ENCODE measurements around the gene DENND4A. TPM values are rescaled to one million over a fixed set of nuclear protein-coding genes. Genes with fewer than 3 reads are reported as not detected.

Gene DENND4A
- total RNA-seq, 3 donors from 2014 or later (not counting 1 experiment from before 2014, with no cell fraction given), result 65.8 to 84.6 (median 66.1) TPM

DNA sequence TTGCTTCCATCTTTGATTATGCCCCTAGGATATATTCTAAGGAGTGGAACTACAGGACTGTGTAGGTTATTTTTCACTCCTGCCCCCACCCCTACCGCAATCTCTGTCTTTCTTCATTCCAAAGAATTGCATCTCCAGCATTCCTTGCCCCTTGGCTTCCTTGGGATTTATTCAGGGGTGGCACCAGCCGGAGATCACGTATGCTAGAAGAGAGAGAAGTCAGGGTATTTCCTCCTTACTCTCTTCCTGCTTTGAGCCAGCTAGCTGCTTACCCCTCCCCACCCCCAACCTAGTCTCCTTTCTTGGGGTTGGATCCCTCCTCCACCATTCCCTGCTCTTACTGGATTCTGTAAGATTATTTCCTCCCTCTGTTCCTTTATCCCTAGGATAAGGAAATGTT is 35.0 kb upstream of the DENND4A start:
- Mint-ChIP-seq H3K27me3 (ENCODE audit: low read depth in 2 of 2) (no peaks in the 10 kb centered on the region), H3K4me3 (no peak overlapping the region), H3K4me1 (peaks cover 21 to 26% of the 10 kb centered on the region in 2 donors), H3K36me3 (no peaks in the 10 kb centered on the region), H3K9me3 (no peaks in the 10 kb centered on the region), H3K27ac (no peak overlapping the region)
- ATAC-seq (no peak), DNase-seq (peak in 1 of 2 donors; percentile 66)
- Histone ChIP-seq H3K4me3 (ENCODE audit: low read length) (no peak overlapping the region), H3K4me1 (ENCODE audit: control insufficient read depth, insufficient read depth, low read length) (peaks cover 43% of the 10 kb centered on the region), H3K27me3 (ENCODE audit: control insufficient read depth, insufficient read depth, low read length) (no peaks in the 10 kb centered on the region), H3K9me3 (ENCODE audit: control insufficient read depth, insufficient read depth, low read length) (no peaks in the 10 kb centered on the region), H3K27ac (ENCODE audit: low read length) (no peak overlapping the region), H3K36me3 (ENCODE audit: control insufficient read depth, insufficient read depth, low read length) (no peaks in the 10 kb centered on the region)
- WGBS (ENCODE audit: insufficient coverage), result 73% methylated on average over 2 of the region's 3 CpGs
- TF ChIP-seq, protein P1, sequence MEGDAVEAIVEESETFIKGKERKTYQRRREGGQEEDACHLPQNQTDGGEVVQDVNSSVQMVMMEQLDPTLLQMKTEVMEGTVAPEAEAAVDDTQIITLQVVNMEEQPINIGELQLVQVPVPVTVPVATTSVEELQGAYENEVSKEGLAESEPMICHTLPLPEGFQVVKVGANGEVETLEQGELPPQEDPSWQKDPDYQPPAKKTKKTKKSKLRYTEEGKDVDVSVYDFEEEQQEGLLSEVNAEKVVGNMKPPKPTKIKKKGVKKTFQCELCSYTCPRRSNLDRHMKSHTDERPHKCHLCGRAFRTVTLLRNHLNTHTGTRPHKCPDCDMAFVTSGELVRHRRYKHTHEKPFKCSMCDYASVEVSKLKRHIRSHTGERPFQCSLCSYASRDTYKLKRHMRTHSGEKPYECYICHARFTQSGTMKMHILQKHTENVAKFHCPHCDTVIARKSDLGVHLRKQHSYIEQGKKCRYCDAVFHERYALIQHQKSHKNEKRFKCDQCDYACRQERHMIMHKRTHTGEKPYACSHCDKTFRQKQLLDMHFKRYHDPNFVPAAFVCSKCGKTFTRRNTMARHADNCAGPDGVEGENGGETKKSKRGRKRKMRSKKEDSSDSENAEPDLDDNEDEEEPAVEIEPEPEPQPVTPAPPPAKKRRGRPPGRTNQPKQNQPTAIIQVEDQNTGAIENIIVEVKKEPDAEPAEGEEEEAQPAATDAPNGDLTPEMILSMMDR (IDR thresholded peaks at IDR 0.05), result no peak
- intact Hi-C loops (cut with micrococcal nuclease), result no loop called here

GRCh38 chr15:65824941-65825544 is 33.0 kb upstream of the DENND4A start:
- Histone ChIP-seq H3K36me3 (ENCODE audit: control insufficient read depth, insufficient read depth, low read length) (no peaks in the 10 kb centered on the region), H3K9me3 (ENCODE audit: control insufficient read depth, insufficient read depth, low read length) (no peaks in the 10 kb centered on the region), H3K4me3 (ENCODE audit: low read length) (no peak overlapping the region), H3K27me3 (ENCODE audit: control insufficient read depth, insufficient read depth, low read length) (no peaks in the 10 kb centered on the region), H3K27ac (ENCODE audit: low read length) (no peak overlapping the region), H3K4me1 (ENCODE audit: control insufficient read depth, insufficient read depth, low read length) (peaks cover 47% of the 10 kb centered on the region)
- H3K36me3 Mint-ChIP-seq, result no peaks in the 10 kb centered on the region
- WGBS (ENCODE audit: insufficient coverage), result 93% methylated on average over 4 of the region's 5 CpGs
- DNase-seq (no peak), ATAC-seq (no peak)
- TF ChIP-seq, protein P1 (IDR thresholded peaks at IDR 0.05), result no peak
- no peak overlapping the region for H3K27ac Mint-ChIP-seq
- H3K4me3 Mint-ChIP-seq, result no peak overlapping the region
- peaks cover 35% of the 10 kb centered on the region in 2 donors for H3K4me1 Mint-ChIP-seq
- H3K9me3 Mint-ChIP-seq, result peaks cover 0 to 2% of the 10 kb centered on the region in 2 donors
- no peaks in the 10 kb centered on the region for H3K27me3 Mint-ChIP-seq (ENCODE audit: low read depth in 2 of 2)
- intact Hi-C loops (cut with micrococcal nuclease), result no loop called here

- Histone ChIP-seq H3K9me3 (ENCODE audit: control insufficient read depth, insufficient read depth, low read length) (no peaks in the 10 kb centered on the region), H3K36me3 (ENCODE audit: control insufficient read depth, insufficient read depth, low read length) (no peaks in the 10 kb centered on the region), H3K4me1 (ENCODE audit: control insufficient read depth, insufficient read depth, low read length) (peaks cover 47% of the 10 kb centered on the region), H3K27ac (ENCODE audit: low read length) (no peak overlapping the region), H3K4me3 (ENCODE audit: low read length) (no peak overlapping the region), H3K27me3 (ENCODE audit: control insufficient read depth, insufficient read depth, low read length) (no peaks in the 10 kb centered on the region)
- Mint-ChIP-seq H3K4me1 (peaks cover 40 to 43% of the 10 kb centered on the region in 2 donors), H3K36me3 (no peaks in the 10 kb centered on the region), H3K9me3 (peaks cover 0 to 2% of the 10 kb centered on the region in 2 donors), H3K4me3 (no peak overlapping the region), H3K27me3 (ENCODE audit: low read depth in 2 of 2) (no peaks in the 10 kb centered on the region), H3K27ac (peak overlapping the region in 1 of 2 donors; percentile 26)
- DNase-seq (peak in 1 of 2 donors; percentile 57), ATAC-seq (no peak)
- 91% methylated on average over 7 of the region's 7 CpGs for WGBS (ENCODE audit: insufficient coverage)
- intact Hi-C loops (cut with micrococcal nuclease), result no loop called here
- TF ChIP-seq, protein P1 (IDR thresholded peaks at IDR 0.05), result no peak
Measured at GRCh38 chr15:65824031-65824743, 32.1 kb upstream of the DENND4A start.
